HG03175 (cell line): Measurements from ENCODE around the gene PCSK4.

Source experiments
- ATAC-seq: cut with Tn5 transposase; IDR thresholded peaks from one replicate; pipeline ENCODE4 v1.9.1; 2021; ENCODE audit warnings: mild to moderate bottlenecking, moderate library complexity; ENCODE audit not compliant: unreplicated experiment

Gene PCSK4

DNA sequence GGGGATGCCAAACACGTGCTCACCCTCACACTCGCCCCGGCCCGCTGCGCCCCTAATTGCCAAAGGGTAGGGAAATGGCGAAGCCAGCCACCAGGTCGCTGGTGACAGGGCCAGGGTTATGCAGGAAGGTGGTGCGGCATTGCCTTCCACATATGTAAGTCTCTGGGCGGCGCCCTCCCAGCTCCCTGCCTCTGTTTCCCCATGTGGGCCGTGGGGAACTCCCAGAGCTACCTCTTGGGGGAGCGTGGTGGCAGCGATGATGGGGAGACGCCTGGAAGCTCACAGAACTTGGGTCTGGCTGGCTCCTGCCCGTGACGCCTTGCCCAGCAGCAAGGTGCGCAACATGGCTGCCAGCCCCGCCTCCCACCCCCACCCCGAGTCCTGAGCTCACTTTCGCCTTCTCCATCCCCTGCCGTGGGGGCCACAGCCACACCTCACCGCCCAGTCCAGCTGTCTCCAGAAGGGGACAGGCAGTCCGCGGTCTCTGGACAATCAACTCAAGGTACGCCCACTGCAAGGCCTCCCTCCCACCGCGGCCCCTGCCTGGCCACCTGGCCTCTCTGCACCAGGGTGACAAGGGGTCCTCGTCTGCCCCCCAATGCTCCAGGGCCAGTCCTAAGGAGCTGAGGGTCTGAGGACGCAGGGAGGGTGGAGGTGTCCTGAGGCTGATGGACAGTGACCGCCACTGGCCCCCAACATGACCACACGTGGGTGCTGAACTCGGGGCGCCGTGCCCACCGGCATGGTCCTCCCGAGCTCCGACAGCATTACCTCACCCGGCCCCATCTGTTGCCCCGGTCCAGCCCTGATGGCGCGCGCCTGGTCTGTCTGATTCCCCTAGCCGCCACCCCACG lies 17.7 kb downstream of the PCSK4 start:
- no peak for ATAC-seq

DNA sequence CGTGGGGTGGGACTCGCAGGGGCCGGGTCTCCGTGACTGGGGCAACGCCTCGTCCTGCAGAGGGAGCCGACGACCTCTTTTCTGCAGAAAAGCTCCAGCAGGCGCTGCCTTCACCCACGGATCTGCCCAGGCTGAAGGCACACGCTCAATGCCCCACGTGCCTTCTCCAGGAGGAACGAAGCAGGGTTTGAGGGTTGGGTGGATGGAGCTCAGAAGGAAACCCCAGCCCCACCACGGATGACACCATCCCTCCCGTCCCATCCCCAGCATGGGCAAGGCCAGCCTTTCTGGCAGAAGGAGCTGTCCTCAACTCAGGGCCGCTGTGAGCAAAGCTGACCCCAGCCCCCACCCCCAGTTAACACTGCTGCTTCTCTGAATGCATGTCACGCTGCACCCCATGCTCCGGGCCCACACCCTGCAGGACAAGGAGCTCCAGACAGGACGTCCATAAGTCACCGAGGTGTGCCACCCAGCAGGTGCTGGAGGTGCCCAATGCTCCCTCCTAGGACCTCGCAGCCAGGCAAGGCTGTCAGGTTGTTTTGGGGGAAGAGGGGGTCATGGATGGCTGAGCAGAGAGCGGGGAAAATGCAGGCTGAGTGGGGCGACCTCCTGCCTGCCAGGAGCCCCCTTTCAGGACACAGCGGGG lies 18.5 kb downstream of the PCSK4 start:
- ATAC-seq, result no peak

DNA sequence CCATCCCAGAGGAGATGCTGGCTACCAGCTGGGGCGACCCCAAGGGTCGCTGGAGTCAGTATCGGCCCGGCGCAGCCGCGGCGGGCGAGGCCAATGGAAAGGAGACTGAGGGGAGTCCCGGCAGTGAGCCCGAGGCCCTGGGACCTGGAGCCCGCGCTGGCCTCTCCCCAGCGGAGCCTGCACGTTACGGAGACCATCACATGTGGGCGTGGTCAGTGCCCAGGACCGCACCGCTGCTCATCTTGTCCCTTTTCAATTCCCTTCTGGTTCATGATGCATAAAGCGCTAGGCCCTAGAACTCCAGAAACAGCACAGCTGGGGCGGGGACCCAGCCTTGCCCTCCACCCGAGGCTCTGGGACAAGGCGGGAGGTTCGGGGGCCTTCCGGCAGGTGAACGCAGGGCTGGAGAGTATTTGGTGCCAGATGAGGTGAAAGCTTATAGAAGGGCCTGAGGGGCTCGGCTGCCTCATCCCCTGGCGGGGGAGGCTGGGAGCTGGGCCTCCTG lies 19.1 kb downstream of the PCSK4 start:
- ATAC-seq, result no peak

DNA sequence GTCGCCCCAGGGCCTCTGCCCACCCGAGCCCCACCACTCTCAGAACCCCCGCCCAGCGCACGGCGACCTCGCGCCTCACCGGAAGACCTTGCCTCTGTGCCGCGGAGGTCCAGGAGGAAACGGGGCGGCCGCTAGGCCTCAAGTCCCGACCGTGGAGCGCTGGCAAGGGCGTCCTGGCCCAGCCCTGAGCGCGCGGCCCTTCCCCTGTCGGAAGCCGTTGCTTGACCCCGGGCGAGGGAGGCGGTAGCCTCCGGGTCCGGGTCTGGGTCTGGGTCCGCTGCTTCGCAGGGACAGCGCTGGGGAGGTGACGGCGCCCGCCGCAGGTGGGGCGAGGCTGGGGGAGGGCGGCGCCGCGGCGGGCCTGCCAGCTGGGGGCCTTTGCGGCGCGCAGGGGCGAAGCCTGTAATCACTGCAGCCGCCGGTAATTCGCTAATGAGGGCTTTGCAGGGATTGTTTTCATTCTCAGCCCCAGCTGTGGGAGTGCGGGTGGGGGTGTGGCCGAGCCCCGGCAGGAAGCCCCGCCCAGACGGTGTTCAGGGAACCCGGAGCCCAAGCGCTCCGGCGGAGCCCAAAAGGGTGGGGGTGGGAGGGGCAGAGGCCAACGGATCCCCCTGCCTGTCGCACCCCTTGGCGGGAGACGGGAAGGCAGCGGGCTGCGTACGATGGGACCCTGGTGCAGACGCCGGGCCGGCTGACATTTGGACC lies 19.7 kb downstream of the PCSK4 start:
- no peak for ATAC-seq

DNA sequence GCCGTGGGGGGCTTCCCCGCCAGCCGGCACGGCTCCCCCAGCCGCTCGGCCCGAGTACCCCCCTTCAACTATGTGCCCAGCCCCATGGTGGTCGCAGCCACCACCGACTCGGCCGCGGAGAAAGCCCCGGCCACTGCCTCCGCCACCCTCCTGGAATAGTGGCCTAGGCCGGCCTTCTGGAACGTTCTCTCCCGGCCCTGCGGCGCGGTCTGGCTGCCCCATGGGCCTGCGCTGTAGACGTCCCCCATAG lies 20.2 kb downstream of the PCSK4 start:
- no peak for ATAC-seq

DNA sequence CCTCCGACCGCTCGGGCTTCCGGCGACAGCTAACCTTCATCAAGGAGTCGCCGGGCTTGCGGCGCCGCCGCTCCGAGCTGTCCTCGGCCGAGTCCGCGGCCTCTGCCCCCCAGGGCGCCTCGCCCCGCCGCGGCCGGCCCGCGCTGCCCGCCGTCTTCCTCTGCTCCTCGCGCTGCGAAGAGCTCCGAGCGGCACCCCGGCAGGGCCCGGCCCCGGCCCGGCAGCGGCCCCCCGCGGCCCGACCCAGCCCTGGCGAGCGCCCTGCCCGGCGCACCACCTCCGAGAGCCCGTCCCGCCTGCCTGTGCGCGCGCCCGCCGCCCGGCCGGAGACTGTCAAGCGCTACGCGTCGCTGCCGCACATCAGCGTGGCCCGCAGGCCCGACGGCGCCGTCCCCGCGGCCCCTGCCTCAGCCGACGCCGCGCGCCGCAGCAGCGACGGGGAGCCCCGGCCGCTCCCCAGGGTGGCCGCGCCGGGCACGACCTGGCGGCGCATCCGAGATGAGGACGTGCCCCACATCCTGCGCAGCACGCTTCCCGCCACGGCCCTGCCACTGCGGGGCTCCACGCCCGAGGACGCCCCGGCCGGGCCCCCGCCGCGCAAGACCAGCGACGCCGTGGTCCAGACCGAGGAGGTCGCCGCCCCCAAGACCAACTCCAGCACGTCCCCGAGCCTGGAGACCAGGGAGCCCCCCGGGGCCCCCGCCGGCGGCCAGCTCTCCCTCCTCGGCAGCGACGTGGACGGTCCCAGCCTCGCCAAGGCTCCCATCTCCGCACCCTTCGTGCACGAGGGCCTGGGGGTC lies 20.7 kb downstream of the PCSK4 start:
- ATAC-seq, result no peak

DNA sequence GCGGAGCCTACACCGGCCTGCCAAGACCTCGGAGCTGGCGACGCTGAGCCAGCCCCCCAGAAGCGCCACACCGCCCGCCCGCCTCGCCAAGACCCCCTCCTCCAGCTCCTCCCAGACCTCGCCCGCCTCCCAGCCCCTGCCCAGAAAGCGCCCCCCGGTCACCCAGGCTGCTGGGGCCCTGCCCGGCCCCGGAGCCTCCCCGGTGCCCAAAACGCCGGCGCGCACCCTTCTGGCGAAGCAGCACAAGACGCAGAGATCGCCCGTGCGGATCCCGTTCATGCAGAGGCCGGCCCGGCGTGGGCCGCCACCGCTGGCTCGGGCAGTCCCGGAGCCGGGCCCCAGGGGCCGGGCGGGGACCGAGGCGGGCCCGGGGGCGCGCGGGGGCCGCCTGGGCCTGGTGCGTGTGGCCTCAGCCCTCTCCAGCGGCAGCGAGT lies 21.3 kb downstream of the PCSK4 start:
- ATAC-seq, result no peak

DNA sequence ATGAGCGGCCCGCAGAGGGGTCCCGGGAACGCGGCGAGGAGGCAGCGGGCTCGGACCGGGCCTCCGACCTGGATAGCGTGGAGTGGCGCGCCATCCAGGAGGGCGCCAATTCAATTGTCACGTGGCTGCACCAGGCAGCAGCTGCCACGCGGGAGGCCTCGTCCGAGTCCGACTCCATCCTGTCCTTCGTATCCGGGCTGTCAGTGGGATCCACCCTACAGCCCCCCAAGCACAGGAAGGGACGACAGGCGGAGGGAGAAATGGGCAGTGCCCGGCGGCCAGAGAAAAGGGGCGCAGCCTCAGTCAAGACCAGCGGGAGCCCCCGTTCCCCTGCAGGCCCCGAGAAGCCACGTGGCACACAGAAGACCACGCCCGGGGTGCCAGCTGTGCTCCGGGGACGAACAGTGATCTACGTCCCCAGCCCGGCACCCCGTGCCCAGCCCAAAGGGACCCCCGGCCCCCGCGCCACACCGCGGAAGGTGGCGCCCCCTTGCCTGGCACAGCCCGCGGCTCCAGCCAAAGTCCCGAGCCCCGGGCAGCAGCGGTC lies 21.8 kb downstream of the PCSK4 start:
- ATAC-seq, result no peak

DNA sequence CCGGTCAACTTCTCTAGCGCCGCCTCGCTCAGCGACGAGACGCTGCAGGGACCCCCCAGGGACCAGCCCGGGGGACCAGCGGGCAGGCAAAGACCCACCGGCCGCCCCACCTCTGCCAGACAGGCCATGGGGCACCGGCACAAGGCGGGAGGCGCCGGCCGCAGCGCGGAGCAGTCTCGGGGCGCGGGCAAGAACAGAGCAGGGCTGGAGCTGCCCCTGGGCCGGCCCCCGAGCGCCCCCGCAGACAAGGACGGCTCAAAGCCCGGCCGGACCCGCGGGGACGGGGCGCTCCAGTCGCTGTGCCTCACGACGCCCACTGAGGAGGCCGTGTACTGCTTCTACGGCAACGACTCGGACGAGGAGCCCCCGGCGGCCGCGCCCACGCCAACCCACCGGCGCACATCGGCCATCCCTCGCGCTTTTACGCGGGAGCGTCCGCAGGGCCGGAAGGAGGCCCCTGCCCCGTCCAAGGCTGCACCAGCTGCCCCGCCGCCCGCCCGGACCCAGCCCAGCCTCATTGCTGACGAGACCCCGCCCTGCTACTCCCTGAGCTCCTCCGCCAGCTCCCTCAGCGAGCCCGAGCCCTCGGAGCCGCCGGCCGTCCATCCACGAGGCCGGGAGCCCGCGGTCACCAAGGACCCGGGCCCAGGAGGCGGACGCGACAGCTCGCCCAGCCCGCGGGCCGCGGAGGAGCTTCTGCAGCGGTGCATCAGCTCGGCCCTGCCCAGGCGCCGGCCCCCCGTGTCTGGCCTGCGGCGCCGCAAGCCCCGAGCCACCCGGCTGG lies 22.5 kb downstream of the PCSK4 start:
- ATAC-seq, result no peak

DNA sequence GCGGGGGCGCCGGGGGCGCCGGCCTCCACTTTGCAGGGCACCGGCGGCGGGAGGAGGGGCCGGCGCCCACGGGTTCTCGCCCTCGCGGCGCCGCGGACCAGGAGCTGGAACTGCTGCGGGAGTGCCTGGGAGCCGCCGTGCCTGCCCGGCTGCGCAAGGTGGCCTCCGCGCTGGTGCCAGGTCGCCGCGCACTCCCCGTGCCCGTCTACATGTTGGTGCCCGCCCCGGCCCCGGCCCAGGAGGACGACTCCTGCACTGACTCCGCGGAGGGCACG lies 23.0 kb downstream of the PCSK4 start:
- no peak for ATAC-seq

DNA sequence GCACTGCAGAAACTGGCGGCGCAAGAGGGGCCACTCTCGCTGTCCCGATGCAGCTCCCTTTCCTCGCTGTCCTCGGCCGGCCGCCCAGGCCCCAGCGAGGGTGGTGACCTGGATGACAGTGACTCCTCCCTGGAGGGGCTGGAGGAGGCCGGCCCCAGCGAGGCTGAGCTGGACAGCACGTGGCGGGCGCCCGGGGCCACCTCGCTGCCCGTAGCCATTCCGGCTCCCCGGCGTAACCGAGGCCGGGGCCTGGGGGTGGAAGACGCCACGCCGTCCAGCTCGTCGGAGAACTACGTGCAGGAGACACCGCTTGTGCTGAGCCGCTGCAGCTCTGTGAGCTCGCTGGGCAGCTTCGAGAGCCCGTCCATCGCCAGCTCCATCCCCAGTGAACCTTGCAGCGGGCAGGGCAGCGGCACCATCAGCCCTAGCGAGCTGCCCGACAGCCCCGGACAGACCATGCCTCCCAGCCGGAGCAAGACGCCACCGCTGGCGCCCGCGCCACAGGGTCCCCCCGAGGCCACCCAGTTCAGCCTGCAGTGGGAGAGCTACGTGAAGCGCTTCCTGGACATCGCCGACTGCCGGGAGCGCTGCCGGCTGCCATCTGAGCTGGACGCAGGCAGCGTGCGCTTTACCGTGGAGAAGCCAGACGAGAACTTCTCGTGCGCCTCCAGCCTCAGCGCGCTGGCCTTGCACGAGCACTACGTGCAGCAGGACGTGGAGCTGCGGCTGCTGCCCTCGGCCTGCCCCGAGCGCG lies 23.5 kb downstream of the PCSK4 start:
- ATAC-seq, result no peak

DNA sequence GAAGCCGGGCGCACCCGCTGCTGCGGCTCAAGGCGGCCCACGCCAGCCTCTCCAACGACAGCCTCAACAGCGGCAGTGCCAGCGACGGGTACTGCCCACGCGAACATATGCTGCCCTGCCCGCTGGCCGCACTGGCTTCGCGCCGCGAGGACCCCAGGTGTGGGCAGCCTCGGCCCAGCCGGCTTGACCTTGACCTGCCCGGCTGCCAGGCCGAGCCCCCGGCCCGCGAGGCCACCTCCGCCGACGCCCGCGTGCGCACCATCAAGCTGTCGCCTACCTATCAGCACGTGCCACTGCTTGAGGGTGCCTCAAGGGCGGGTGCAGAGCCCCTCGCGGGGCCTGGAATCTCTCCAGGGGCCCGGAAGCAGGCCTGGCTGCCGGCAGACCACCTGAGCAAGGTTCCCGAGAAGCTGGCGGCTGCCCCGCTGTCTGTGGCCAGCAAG lies 24.1 kb downstream of the PCSK4 start:
- no peak for ATAC-seq

DNA sequence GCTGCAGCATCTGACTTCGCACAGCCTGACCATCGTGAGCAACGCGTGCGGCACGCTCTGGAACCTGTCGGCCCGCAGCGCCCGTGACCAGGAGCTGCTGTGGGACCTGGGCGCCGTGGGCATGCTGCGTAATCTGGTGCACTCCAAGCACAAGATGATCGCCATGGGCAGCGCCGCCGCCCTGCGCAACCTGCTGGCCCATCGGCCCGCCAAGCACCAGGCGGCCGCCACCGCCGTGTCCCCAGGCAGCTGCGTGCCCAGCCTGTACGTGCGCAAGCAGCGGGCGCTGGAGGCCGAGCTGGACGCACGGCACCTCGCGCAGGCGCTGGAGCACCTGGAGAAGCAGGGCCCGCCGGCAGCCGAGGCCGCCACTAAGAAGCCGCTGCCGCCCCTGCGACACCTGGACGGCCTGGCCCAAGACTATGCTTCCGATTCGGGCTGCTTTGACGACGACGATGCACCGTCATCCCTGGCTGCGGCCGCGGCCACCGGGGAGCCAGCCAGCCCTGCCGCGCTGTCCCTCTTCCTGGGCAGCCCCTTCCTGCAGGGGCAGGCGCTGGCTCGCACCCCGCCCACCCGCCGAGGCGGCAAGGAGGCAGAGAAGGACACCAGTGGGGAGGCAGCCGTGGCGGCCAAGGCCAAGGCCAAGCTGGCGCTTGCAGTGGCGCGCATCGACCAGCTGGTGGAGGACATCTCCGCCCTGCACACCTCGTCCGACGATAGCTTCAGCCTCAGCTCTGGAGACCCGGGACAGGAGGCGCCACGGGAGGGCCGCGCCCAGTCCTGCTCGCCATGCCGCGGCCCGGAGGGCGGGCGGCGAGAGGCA lies 24.7 kb downstream of the PCSK4 start:
- ATAC-seq, result no peak

DNA sequence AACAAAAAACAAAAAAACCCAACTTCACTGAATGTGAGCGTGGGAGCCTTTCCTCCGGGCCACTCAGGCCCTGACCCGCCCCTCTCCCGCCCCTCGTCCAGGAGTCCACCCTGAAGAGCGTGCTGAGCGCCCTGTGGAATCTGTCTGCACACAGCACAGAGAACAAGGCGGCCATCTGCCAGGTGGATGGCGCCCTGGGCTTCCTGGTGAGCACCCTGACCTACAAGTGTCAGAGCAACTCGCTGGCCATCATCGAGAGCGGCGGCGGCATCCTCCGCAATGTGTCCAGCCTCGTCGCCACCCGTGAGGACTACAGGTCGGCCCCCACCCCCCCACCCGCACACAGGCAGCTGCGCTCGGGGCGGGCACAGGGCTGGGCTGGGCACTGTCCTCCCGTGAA lies 28.3 kb downstream of the PCSK4 start:
- no peak for ATAC-seq

DNA sequence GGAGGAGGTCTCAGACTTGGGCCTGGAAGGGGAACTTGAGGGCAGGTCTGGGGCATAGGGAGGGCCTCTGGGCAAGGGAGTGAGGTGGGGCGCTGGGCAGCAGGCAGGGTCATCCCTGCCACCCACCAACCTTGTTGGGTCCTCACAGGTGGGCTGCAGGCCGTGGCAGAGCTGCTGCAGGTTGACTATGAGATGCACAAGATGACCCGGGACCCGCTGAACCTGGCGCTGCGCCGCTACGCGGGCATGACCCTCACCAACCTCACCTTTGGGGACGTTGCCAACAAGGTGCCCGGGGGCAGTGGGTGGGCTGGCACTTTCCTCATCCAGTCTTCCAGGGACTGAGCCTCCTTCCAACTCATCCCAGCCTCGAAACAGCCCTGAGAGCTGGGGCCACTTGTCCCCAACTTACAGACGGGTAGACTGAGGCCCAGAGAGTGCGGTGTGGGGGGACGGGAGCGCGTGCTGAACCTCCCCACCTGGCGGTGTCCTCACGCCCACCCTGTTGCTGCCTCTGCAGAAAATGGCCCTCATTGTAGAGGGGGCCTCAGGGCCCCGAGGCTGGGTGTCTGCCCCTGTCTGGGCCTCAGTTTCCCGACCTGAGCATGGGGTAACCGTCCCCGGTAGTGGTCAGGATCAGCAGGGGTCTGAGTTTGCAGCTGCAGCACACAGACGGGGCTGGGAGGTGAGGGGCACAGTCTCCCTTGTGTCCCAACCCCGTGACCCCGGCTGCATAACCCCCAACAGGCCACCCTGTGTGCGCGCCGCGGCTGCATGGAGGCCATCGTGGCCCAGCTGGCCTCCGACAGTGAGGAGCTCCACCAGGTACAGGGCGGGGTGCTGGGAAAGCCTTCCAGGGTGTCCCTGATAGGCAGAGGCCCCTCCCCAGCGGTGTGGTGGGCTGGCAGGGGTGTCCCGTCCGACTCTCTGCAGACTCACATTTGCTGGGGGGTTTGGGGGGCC lies 29.8 kb downstream of the PCSK4 start:
- no peak for ATAC-seq

DNA sequence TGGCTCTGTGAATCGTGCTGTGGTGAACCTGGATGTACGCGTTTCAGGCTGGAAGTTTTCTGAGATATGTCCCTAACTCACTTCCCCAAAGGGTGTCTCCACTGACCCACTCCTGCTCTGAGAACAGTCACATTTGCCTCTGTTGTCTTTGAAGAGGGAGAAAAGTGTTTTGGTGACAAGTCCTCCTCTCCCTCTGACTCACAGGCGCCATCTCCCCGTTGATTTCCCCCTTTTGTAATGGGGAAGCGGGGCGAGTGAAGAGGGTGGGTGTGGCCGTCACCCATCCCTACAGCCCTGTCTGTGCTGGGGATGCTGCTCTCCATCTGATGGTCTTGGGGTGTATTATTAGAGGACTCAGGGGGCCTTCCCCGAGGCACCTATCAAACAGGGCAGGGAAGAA lies 30.7 kb downstream of the PCSK4 start:
- ATAC-seq, result no peak

DNA sequence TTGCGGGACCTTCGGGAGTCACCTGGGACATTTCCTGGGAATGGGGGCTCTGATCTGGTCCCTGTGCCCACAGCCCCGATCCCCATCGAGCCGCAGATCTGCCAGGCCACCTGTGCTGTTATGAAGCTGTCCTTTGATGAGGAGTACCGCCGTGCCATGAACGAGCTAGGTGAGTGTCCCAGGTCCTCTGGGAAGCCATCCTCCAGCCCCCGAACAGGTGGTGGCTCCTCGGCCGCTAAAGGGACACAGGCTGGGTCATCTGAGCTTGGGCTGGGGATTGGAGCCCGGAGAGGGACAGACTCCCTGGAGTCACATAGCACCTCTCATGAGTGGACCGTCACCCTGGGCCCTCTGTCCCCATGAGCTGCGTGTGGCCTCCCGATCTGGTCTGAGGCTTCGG lies 32.3 kb downstream of the PCSK4 start:
- no peak for ATAC-seq
